SK-N-SH (cell line): ENCODE measurements around the gene KCNK4.

Source experiments
- CHD2 ChIP-seq: fragments of 150-350 bp; IDR thresholded peaks from 2 replicates; pipeline ENCODE4 v1.6.1; 2018; ENCODE audit warnings: low read length; ENCODE audit not compliant: partially characterized antibody
- EZH2phosphoT487 ChIP-seq: fragments of 200-600 bp; sonication (generic); IDR thresholded peaks from 2 replicates; pipeline ENCODE4 v1.6.1; 2017; ENCODE audit warnings: low read depth, mixed run types, mild to moderate bottlenecking, antibody characterized with exemption, moderate library complexity, borderline replicate concordance
- POLR2AphosphoS5 ChIP-seq: IDR thresholded peaks from 2 replicates; pipeline ENCODE4 v1.6.1; 2012; ENCODE audit warnings: low read depth, low read length
- TF ChIP-seq, protein P1 (sequence below): fragments of 200-600 bp; sonication (generic); IDR thresholded peaks from 2 replicates; pipeline ENCODE4 v1.6.1; 2017; ENCODE audit warnings: antibody characterized with exemption, mild to moderate bottlenecking, moderate library complexity

- no peak for TF ChIP-seq EZH2phosphoT487
- no peak for TF ChIP-seq CHD2
- TF ChIP-seq POLR2AphosphoS5 = no peak
- TF ChIP-seq, protein P1, sequence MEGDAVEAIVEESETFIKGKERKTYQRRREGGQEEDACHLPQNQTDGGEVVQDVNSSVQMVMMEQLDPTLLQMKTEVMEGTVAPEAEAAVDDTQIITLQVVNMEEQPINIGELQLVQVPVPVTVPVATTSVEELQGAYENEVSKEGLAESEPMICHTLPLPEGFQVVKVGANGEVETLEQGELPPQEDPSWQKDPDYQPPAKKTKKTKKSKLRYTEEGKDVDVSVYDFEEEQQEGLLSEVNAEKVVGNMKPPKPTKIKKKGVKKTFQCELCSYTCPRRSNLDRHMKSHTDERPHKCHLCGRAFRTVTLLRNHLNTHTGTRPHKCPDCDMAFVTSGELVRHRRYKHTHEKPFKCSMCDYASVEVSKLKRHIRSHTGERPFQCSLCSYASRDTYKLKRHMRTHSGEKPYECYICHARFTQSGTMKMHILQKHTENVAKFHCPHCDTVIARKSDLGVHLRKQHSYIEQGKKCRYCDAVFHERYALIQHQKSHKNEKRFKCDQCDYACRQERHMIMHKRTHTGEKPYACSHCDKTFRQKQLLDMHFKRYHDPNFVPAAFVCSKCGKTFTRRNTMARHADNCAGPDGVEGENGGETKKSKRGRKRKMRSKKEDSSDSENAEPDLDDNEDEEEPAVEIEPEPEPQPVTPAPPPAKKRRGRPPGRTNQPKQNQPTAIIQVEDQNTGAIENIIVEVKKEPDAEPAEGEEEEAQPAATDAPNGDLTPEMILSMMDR = no peak
Measured at GRCh38 chr11:64251753-64252002, 39.4 kb upstream of the KCNK4 start.
